GM21447 (cell line): ENCODE results near the gene VGF.
"Not testable (repeated sequence)": the region's sequence is repeated elsewhere in the genome, so short reads cannot be mapped to it uniquely, and the experiment has no call there.

Experiments used
- ATAC-seq: cut with Tn5 transposase; IDR thresholded peaks from one replicate; pipeline ENCODE4 v1.9.1; 2021; ENCODE audit not compliant: unreplicated experiment

The VGF gene

DNA sequence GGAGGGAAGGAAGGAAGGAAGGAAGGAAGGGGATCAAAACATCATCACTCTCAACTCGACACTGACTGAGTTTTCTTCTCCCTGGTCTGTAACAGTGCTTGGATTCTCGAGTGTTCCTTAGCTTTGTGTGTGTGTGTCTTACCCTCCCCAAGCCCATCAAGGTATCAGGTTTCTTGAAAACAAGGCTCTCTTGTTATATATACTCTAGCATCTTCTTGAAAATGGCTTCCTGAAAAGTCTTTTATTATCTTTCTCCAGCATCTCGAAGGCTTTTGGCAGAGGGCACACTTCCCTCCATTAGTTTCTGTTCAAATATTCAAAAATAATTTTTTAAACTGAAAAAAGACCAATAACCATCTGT lies 25.1 kb downstream of the VGF start:
- no peak for ATAC-seq

DNA sequence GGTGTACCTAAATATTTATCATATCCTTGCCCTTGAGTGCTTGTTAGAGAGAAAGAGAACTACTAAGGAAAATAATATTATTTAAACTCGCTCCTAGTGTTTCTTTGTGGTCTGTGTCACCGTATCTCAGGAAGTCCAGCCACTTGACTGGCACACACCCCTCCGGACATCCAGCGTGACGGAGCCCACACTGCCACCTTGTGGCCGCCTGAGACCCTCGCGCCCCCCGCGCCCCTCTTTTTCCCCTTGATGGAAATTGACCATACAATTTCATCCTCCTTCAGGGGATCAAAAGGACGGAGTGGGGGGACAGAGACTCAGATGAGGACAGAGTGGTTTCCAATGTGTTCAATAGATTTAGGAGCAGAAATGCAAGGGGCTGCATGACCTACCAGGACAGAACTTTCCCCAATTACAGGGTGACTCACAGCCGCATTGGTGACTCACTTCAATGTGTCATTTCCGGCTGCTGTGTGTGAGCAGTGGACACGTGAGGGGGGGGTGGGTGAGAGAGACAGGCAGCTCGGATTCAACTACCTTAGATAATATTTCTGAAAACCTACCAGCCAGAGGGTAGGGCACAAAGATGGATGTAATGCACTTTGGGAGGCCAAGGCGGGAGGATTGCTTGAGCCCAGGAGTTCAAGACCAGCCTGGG lies 27.0 kb downstream of the VGF start:
- peak; percentile 84 for ATAC-seq

DNA sequence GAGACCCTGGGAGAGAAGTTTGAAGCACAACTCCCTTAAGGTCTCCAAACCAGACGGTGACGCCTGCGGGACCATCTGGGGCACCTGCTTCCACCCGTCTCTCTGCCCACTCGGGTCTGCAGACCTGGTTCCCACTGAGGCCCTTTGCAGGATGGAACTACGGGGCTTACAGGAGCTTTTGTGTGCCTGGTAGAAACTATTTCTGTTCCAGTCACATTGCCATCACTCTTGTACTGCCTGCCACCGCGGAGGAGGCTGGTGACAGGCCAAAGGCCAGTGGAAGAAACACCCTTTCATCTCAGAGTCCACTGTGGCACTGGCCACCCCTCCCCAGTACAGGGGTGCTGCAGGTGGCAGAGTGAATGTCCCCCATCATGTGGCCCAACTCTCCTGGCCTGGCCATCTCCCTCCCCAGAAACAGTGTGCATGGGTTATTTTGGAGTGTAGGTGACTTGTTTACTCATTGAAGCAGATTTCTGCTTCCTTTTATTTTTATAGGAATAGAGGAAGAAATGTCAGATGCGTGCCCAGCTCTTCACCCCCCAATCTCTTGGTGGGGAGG lies 27.6 kb downstream of the VGF start:
- ATAC-seq: peak; percentile 10

DNA sequence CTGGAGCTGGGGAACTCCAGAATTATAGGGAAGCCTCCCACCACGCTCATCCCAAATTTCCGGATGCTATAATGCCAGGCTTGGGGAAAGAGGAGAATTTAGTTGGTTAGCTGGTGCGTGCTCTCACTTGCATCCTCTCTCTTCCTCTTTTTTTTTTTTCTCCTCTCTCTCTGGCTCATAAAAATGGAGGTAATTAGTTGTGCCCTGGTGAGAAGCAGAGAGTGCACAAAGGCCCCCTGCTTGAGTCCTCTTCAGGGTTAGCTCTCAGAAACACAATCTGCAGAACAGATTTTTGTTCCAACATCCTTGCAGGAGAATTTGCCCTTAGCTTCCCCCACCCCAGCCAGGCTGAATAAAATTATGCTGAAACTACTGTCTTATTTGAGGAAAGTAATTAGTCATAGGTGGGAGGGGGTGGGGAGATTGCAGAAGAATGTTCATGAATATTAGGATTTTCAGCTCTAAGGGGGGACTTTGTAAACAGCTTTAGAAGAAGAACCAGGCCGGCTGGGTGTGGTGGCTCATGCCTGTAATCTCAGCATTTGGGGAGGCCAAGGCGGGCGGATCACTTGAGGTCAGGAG lies 30.9 kb downstream of the VGF start:
- ATAC-seq: no peak

DNA sequence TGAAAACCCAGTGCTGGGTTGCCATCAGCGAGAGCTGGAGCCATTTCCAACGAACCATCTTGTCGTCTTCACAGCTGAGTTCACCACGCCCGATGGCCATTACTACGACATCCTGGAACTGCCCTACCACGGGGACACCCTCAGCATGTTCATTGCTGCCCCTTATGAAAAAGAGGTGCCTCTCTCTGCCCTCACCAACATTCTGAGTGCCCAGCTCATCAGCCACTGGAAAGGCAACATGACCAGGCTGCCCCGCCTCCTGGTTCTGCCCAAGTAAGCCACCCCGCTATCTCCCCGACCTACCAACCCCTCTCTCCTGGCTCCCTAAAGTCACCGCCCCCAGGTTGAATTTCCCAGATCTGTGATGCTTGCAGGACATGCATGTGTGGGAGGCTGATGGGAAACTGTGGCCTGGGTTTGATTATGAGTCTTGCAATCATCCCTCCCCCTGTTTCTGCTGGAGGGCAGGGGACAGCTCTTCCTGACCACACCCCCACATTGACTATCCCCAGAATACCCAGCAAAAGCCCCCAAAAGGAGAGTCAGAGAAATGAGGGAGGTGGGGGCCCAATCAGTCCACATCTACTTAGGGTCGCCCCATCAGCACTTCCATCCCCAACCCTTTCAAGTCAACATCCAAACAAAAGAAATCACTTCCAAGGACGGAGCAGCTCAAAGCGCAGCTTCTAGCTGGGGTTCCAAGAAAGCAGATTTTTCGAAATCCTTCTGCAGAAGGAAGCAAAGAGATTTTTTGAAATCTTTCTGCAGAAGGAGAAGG lies 31.6 kb downstream of the VGF start:
- no peak for ATAC-seq

DNA sequence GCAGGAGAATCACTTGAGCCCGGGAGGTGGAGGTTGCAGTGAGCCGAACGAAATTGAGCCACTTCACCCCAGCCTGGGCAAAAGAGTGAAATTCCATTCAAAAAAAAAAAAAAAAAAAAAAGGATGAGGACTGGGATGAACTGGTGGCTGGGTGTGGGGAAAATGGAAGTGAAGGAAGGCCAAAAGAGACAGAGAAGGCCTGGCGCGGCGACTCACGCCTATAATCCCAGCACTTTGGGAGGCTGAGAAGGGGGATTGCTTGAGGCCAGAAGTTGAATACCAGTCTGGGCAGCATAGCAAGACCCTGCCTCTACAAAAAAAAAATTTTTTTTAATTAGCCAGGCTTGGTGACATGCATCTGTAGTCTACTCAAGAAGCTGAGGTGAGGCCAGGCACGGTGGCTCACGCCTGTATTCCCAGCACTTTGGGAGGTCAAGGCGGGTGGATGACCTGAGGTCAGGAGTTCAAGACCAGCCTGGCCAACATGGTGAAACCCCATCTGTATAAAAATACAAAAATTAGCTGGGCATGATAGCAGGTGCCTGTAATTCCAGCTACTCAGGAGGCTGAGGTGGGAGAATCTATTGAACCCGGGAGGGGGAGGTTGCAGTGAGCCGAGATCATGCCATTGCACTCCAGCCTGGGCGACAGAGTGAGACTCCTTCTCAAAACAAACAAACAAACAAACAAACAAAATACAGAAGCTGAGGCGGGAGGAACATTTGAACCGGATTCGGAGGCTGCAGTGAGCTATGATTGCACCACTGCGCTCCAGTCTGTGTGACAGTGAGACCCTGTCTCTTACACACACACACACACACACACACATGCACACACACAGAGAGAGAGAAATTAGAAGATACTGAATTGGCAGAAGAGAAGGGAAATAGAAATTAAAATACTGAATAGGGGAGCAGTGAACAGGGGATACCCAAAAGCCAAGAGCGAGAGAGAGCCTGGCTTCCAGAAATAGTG lies 32.5 kb downstream of the VGF start:
- not testable (repeated sequence) for ATAC-seq

DNA sequence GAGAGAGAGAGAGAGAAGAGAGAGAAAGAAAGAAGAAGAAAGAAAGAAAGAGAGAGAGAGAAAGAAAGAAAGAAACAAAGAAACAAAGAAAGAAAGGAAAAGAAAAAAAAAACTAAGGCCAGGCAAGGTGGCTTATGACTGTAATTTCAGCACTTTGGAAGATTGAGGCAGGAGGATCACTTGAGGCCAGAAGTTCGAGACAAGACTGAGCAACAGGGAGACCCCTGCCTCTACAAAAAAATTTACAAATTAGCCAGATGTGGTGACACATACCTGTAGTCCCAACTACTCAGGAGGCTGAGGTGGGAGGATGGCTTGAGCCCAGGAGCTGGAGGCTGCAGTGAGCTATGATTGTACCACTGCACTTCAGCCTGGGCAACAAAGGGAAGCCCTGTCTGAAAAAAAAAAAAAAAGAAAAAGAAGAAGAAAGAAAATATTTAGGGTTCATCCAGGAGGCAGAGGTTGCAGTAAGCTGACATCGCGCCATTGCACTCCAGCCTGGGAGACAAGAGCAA lies 35.7 kb downstream of the VGF start:
- ATAC-seq: no peak

DNA sequence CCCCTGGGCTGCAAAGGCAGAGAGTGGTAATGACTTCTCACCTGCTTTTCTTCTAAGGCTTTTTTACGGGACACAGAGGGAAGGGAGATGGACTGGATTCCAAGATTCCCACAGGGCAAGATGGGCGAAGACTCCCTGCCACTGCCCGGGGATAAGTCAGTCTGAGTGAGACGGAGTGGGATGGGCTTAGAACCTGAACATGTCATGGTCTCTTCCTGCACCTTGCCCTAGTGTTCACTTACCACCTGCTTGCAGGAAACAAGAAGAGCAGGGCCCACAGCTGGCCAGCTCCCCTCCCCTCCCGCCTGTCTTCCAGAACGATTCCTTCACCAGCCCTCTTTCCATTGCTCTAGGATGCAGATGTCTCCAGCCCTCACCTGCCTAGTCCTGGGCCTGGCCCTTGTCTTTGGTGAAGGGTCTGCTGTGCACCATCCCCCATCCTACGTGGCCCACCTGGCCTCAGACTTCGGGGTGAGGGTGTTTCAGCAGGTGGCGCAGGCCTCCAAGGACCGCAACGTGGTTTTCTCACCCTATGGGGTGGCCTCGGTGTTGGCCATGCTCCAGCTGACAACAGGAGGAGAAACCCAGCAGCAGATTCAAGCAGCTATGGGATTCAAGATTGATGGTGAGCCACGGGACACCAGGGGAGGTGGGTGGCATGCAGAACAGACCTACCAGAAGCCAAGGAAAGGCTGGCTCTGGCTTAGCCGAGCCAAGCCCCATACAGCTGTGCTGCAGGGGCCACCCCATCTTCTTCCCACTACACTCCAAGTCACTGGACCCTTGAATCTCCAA lies 37.1 kb downstream of the VGF start:
- ATAC-seq: no peak

DNA sequence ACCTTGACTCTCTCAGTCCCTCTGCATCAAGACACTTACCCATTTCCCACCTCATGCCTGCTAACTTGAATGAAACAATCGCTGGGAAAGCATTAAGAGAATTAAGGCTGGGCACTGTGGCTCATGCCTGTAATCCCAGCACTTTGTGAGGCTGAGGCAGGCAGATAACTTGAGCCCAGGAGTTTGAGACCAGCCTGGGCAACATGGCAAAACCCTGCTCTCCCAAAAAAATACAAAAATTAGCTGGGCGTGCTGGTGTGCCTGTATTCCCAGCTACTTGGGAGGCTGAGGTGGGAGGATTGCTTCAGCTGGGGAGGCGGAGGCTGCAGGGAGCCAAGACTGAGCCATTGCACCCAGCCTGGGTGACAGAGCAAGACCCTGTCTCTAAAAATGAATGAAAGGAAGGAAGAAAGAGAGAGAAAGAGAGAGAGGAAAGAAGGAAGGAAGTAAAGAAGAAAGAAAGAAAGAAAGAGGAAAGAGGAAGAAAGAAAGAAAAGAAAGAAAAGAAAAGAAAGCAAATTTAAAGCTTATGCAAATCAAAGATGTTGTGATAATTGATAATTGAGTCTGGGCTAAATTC lies 37.8 kb downstream of the VGF start:
- ATAC-seq: no peak

DNA sequence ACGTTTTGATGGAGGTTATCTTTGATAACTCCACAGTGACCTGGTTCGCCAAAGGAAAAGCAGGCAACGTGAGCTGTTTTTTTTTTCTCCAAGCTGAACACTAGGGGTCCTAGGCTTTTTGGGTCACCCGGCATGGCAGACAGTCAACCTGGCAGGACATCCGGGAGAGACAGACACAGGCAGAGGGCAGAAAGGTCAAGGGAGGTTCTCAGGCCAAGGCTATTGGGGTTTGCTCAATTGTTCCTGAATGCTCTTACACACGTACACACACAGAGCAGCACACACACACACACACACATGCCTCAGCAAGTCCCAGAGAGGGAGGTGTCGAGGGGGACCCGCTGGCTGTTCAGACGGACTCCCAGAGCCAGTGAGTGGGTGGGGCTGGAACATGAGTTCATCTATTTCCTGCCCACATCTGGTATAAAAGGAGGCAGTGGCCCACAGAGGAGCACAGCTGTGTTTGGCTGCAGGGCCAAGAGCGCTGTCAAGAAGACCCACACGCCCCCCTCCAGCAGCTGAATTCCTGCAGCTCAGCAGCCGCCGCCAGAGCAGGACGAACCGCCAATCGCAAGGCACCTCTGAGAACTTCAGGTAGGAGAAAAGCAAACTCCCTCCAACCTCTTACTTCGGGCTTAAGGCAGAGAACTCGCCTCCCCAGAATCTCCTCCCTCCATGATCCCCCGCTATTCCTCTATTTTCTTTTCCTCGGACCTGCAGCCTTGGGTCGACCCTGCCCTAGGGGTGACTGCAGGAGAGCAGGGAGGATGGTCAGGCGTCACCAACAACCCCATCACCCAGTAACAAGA lies 38.5 kb downstream of the VGF start, which contains the start of gene SERPINE1:
Gene SERPINE1 (plus strand): TSS at position 454 of the 809 bp plus-strand sequence. CDS start 1,290 bp downstream, outside the sequence.
- peak; percentile 43 for ATAC-seq

DNA sequence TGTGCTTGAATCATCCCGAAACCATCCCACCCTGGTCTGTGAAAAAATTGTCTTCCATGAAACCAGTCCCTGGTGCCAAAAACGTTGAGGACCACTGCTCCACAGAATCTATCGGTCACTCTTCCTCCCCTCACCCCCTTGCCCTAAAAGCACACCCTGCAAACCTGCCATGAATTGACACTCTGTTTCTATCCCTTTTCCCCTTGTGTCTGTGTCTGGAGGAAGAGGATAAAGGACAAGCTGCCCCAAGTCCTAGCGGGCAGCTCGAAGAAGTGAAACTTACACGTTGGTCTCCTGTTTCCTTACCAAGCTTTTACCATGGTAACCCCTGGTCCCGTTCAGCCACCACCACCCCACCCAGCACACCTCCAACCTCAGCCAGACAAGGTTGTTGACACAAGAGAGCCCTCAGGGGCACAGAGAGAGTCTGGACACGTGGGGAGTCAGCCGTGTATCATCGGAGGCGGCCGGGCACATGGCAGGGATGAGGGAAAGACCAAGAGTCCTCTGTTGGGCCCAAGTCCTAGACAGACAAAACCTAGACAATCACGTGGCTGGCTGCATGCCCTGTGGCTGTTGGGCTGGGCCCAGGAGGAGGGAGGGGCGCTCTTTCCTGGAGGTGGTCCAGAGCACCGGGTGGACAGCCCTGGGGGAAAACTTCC lies 39.2 kb downstream of the VGF start:
- ATAC-seq: peak; percentile 65

DNA sequence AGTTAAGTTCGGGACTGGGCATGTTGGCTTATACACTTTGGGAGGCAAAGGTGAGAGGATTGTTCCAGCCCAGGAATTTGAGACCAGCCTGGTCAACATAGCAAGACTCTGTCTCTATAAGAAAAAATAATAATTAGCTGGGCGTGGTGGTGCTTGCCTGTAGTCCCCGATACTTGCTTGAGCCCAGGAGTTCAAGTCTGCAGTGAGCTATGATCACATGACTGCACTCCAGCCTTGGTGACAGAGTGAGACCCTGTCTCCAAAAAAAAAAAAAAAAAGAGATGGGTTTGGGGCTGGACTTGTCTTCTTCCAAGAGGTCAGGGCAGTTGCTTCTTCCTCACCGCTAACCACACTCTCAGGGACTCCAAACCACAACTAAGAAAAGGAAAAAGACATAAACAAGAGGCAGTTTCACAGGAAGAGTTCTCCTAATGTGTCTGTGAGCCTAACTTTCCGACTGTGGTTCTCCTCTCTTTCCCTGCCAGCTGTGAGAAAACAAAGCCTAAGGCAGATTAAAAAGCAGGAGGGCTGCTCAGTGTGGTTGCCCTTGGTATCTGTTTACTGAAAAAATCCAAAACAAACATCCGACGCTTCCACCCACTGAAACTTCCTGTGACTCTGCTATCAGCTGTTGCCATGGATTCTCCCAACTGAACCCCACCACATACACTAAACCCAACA lies 40.9 kb downstream of the VGF start:
- ATAC-seq: no peak

DNA sequence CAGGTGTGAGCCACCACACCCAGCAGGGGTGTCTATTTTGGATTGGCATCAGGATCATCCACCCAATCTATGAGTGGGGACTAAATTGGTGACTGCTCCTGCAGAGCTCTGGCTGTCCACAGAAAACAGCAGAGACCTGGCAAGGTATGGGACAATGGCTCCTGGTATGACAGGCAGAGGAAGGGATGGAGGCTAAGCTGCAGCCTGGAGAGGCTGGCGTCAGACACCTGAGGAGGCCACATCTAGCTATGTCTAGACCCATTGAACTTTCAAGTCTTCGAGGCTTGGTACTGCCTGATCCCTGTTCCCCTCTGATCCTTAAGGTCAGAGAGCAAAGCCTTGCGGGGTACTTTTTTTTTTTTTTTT lies 41.7 kb downstream of the VGF start:
- ATAC-seq: no peak

DNA sequence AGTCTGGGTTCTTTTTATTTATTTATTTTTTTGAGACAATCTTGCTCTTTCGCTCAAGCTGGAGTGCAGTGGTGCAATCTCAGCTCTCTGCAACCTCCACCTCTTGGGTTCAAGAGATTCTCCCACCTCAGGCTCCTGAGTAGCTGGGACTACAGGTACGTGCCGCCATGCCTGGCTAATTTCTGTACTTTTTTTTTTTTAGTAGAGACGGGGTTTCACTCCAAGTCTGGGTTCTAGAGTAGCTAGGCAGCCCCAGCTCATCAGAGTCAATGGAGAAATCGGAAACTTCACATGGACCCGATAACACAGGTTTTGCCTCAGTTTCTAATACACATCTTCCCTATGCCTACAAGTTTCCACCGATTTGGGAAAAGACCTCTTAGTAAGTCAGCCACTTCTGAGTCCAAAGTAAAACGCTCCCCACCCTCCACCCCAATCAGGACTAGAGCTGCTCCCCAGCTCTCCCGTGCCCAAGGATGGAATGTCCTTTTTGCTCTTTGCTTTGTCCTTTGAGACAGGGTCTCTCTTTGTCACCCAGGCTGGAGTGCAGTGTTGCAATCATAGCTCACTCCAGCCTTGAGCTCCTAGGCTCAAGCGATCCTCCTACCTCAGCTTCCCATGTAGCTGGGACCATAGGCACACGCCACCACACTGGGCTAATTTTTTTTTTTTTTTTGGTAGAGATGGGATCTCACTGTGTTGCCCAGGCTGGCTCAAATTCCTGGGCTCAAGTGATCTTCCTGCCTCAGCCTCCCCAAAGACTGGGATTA lies 42.3 kb downstream of the VGF start:
- ATAC-seq: no peak

DNA sequence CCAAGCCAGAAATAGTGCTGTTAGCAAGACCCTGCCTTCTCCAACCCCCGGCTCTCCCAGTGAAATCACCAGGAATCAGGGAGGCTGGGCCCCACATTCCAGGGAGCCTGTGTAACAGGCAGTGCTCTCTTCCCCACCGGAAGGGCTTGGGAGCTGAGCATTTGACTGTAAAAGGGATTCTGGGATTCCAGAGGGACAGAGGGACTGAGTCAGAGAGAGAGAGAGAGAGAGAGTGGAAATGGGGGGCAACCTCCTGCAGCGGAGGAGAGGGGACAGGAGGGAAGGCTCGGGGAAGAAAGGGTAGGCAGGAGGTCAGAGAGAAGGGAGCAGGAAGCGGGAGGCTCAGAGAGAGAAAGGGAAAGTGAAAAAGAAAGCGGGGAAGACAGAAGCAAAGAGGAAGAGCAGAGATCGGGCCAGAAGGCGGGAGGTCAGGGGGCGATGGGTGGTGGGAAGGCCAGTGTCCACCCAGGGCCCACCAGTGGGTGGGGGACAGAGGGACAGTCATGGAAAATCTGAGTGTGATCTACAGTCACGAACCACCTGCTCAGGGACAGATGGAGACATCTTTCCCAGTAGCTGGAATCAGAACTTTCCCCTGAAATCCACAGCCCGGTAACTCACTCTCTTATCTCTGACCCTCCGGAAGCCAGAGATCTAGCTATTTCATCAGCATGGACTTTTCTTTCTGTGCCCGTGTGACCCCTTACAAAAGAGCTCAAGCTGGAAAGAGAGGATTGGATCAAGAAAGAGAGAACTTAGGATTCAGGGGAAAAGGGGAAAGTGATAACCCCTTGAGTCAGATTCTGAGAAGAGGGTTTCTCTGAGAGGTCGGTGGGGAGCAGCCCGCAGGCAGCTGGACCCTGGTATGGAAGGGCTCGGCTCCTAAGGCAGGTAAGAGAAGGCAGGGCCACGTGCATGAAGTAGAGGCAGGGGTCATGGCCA lies 43.1 kb downstream of the VGF start:
- no peak for ATAC-seq

DNA sequence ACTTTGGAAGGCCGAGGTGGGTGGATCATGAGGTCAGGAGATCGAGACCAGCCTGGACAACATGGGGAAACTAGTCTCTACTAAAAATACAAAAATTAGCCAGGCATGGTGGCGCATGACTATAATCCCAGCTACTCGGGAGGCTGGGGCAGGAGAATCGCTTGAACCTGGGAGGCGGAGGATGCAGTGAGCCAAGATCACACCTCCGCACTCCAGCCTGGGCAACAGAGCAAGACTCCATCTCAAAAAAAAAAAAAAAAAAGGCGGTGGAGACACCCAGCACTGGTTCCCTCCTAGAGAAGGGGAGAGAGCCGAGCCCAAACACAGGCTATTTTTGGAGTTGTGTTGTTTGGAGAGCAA lies 43.8 kb downstream of the VGF start:
- ATAC-seq: not testable (repeated sequence)
